ENCODE data around the gene GJC2.

The GJC2 gene

DNA sequence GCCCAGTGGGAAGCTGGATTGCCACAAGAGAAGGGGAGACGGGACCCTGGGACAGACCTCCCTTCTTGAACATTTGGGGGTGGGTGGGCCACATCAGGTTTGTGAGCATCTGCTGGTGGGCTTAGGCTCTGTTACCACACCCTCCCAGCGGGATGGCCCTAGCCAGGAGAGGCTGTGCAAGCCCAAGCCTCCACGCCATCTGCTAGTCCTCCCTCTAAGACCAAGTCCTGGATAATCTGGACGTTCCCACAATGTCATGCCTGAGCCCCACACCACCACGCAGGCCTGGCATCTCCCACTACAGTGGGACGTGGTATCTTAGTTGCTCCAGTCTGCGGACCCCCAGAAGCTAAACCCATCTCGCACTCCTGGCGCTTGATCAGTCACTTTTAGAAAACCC, 12.1 kb downstream of the GJC2 start:
- DNase-seq (ENCODE audit: low spot score), result no peak
- in situ Hi-C loops (cut with MboI; ENCODE audit: low sequenced_read_pairs, unreplicated experiment), result no loop called here
- TF ChIP-seq, protein P1, sequence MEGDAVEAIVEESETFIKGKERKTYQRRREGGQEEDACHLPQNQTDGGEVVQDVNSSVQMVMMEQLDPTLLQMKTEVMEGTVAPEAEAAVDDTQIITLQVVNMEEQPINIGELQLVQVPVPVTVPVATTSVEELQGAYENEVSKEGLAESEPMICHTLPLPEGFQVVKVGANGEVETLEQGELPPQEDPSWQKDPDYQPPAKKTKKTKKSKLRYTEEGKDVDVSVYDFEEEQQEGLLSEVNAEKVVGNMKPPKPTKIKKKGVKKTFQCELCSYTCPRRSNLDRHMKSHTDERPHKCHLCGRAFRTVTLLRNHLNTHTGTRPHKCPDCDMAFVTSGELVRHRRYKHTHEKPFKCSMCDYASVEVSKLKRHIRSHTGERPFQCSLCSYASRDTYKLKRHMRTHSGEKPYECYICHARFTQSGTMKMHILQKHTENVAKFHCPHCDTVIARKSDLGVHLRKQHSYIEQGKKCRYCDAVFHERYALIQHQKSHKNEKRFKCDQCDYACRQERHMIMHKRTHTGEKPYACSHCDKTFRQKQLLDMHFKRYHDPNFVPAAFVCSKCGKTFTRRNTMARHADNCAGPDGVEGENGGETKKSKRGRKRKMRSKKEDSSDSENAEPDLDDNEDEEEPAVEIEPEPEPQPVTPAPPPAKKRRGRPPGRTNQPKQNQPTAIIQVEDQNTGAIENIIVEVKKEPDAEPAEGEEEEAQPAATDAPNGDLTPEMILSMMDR (IDR thresholded peaks at IDR 0.05; ENCODE audit: borderline replicate concordance, control extremely low read depth, extremely low read depth, insufficient read depth, missing control alignments), result no peak

DNA sequence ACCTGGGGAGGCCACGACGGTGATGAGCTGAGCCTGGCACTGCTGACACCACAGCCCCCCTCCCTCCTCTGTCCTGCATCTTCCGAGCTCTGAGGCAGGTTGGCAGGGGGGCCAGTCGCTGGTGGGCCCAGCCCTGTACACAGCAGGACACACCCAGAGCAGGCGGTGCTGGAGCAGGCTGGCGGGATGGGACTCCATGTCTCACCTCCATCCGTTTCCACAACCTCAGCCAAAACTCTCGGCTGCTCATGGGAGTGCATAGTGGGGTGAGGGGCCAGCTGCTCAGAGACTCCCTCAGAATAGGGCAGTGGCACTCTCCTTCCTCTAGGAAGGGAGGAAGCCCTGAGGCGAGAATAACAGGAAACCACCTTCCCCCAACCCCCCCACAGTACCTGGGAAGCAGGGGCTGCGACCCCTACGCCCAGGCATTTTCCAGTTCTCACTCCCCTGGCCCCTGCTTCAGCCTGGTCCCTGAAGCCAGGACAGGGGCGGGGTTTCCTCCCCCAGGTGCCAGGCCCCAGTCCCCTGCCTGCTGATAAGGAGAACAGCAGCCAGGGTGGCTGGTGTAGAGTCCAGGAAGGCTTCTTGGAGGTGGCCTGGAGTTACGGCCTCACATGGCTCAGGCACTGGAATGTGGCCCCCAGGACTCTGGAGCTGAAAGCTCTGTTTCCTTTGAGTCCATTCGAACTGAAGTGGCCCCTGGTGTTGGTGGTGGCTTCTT, 12.7 kb downstream of the GJC2 start:
- TF ChIP-seq, protein P1 (IDR thresholded peaks at IDR 0.05; ENCODE audit: borderline replicate concordance, control extremely low read depth, extremely low read depth, insufficient read depth, missing control alignments), result no peak
- in situ Hi-C loops (cut with MboI; ENCODE audit: low sequenced_read_pairs, unreplicated experiment), result no loop called here
- DNase-seq (ENCODE audit: low spot score), result no peak

DNA sequence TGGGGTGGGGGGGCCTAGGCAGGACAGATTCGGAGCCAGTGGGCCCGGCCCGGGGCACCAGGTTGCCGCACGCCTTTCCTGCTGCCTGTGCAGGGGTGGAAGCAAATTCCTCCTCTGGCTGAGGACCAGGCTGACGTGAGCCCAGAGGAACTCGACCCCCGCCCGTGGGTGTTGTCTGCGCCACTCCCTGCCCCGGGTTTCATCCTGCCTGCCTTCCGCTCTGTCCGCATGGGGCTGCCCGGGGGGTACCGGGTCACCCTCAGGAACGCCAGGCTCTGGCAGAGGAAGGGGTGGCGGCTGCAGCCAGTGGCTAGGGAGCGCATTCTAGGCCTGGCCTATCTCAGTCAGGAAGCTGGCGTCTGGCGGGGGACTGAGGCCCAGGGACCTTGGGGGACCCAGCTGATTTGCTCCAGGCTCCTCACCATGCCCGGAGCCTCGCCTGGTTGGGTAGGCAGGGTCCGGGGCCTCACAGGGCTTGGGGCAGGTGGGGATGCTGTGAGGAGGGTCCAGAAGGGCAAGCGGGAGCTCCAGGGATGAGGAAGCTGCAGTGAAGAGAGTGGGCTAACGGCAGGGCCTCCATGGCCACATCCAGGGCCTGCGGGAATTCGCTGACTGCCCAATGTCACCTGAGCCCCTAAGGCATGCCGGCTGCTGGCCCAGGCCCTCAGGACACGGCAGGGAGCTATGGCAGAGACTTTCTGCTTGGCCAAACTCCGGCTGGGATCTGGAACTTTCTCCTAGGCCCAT, 13.4 kb downstream of the GJC2 start:
- in situ Hi-C loops (cut with MboI; ENCODE audit: low sequenced_read_pairs, unreplicated experiment), result no loop called here
- TF ChIP-seq, protein P1 (IDR thresholded peaks at IDR 0.05; ENCODE audit: borderline replicate concordance, control extremely low read depth, extremely low read depth, insufficient read depth, missing control alignments), result no peak
- DNase-seq (ENCODE audit: low spot score), result no peak

DNA sequence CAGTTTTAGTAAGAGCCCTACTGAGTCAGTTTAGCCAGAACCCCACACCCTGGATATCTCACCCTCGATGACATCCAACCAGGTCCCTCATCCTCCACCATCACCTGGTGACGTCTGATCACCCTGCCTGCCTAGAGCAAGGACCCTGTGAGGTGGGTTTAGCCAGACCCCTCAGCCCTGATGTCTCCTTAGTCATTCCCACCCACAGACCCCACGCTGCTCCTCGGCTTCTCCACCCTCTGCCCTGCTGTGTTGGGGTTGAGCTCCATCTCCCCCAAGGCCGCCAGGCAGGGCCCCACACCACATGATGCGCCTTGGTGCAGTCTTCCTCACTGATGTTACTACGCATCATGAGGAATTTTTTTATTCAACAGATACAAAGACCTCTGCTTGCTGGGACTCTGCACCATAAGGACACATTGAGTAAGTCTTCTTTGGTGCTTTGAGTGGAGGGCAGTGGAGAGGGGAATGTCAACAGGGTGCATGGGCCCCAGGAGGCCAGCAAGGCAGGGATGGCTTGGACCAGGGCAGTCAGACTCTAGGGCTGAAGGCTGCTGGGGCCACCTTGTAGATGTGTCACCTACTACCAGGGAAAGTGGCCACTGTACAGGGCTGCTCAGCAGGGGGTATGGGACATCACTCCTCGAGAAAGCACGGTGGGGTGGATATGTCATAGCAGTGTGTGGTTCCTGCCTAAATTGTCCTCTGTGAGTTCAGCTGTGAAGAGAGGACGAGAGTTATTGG, 14.2 kb downstream of the GJC2 start:
- DNase-seq (ENCODE audit: low spot score), result no peak
- in situ Hi-C loops (cut with MboI; ENCODE audit: low sequenced_read_pairs, unreplicated experiment), result no loop called here
- TF ChIP-seq, protein P1 (IDR thresholded peaks at IDR 0.05; ENCODE audit: borderline replicate concordance, control extremely low read depth, extremely low read depth, insufficient read depth, missing control alignments), result no peak

DNA sequence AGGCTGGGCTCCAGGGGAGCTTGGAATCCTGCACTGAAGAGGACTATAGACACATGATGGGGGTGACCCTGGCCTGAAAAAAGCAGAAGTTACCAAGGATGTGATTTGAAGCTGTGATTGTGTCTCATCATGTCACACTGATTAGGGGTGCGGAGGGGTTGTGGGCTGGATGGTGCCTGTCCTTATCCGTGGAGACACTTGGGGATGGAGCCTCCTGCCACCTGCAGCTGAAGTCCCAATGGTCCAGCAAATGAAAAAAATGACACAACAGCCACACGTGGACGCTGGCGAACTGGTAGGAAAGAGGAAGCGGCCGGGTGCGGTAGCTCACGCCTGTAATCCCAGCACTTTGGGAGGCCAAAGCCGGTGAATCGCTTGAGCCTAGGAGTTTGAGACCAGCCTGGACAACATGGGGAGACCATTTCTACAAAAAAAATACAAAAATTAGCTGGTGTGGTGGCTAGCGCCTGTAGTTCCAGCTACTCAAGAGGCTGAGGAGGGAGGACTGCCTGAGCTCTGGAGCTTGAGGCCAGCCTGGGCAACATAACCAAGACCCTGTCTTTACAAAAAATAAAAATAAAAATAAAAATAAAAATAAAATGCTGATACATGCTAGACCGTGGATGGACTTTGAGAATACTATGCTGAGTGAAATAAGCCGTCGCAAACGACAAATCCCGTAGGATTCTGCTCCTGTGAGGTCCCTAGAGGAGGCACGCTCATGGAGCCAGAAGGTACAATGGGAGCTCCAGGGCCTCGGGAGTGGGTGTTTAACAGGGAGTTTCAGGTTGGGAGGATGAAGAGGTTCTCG, 15.0 kb downstream of the GJC2 start:
- in situ Hi-C loops (cut with MboI; ENCODE audit: low sequenced_read_pairs, unreplicated experiment), result no loop called here
- TF ChIP-seq, protein P1 (IDR thresholded peaks at IDR 0.05; ENCODE audit: borderline replicate concordance, control extremely low read depth, extremely low read depth, insufficient read depth, missing control alignments), result no peak
- no peak for DNase-seq (ENCODE audit: low spot score)

Data from GM13976 (cell line).